Karpas-422 (cell line): ENCODE results near the gene MFAP5. TPM values are rescaled to one million over a fixed set of nuclear protein-coding genes. Genes with fewer than 3 reads are reported as not detected.
A peak's percentile ranks its signal among the peaks of the same experiment; 100 is the strongest.

Experiments
- DNase-seq: peaks from one replicate; pipeline ENCODE4 v3.0.0-alpha.2; 2015
- H2AFZ ChIP-seq: fragments of 200-600 bp; sonication (generic); 2 replicates; pipeline ENCODE4 v1.6.1; 2014; ENCODE audit warnings: antibody characterized with exemption, low read length, mixed read lengths
- H3K27ac ChIP-seq: fragments of 200-600 bp; sonication (generic); 2 replicates; pipeline ENCODE4 v1.5.1; 2014; ENCODE audit warnings: mild to moderate bottlenecking, low read length, moderate library complexity
- H3K27me3 ChIP-seq: fragments of 200-600 bp; sonication (generic); 2 replicates; pipeline ENCODE4 v1.6.1; 2014; ENCODE audit warnings: low read length, mixed read lengths
- H3K36me3 ChIP-seq: fragments of 200-600 bp; sonication (generic); 2 replicates; pipeline ENCODE4 v1.6.1; 2014; ENCODE audit warnings: low read length, mixed read lengths; ENCODE audit not compliant: insufficient read depth
- H3K4me1 ChIP-seq: fragments of 200-600 bp; sonication (generic); 2 replicates; pipeline ENCODE4 v1.6.1; 2014; ENCODE audit warnings: mild to moderate bottlenecking, low read length, mixed read lengths
- H3K4me2 ChIP-seq: fragments of 200-600 bp; sonication (generic); 2 replicates; pipeline ENCODE4 v1.6.1; 2014; ENCODE audit warnings: low read length, low read depth, mild to moderate bottlenecking; ENCODE audit not compliant: poor library complexity, severe bottlenecking
- H3K4me3 ChIP-seq: fragments of 200-600 bp; sonication (generic); 2 replicates; pipeline ENCODE4 v1.5.1; 2014; ENCODE audit warnings: mild to moderate bottlenecking, antibody characterized with exemption, low read length, mixed read lengths
- H3K79me2 ChIP-seq: fragments of 200-600 bp; sonication (generic); 2 replicates; pipeline ENCODE4 v1.6.1; 2014; ENCODE audit warnings: mild to moderate bottlenecking, low read length, mixed read lengths
- H3K9ac ChIP-seq: fragments of 200-600 bp; sonication (generic); 2 replicates; pipeline ENCODE4 v1.6.0; 2014; ENCODE audit warnings: low read length
- H3K9me2 ChIP-seq: fragments of 200-600 bp; sonication (generic), shearing (Covaris generic); replicated peaks from 2 replicates; pipeline ENCODE4 v1.6.0; 2014; ENCODE audit warnings: mild to moderate bottlenecking, low read length, moderate library complexity; ENCODE audit not compliant: insufficient read depth
- H3K9me3 ChIP-seq: fragments of 300-700, 200-600 bp; sonication (generic); 2 replicates; pipeline ENCODE4 v1.6.1; 2014; ENCODE audit warnings: low read length, mixed read lengths
- H4K20me1 ChIP-seq: fragments of 200-600 bp; sonication (generic); 2 replicates; pipeline ENCODE4 v1.6.1; 2014; ENCODE audit warnings: mild to moderate bottlenecking, antibody characterized with exemption, low read length, low read depth; ENCODE audit not compliant: insufficient read depth
- total RNA-seq: library from RNA; depleted of rRNA; stranded (reverse); fragments of >200 nt; shearing (Covaris generic); gene quantifications from 2 replicates; pipeline ENCODE4 v1.2.3, GENCODE V29; 2014; ENCODE audit warnings: low replicate concordance

The MFAP5 gene
- total RNA-seq, 1 experiment from 2014 or later, result not detected

DNA sequence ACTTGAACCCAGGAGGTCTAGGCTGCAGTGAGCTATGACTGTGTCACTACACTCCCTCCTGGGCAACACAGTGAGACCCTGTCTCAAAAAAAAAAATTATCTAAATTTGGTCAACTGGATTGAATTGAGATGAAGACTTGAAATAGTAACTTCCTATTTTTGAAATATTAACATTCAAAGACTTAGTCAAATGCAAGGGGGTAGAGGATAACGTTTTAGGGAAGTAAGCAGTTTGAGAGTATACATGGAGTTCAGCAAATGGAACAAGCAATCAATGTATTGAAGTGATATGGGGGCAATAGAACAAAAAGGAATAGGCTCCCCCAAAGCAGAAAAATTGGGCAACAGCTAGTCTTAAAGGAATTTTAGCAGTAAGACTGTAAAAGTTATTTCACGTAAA is 4.6 kb upstream of the MFAP5 start:
- DNase-seq, result peak; percentile 70
- Histone ChIP-seq H3K9me3 (no peaks in the 10 kb centered on the region), H3K9ac (no peak overlapping the region), H3K4me2 (peak overlapping the region; percentile 39), H3K4me1 (peaks cover 15% of the 10 kb centered on the region), H3K27ac (no peak overlapping the region), H3K27me3 (no peaks in the 10 kb centered on the region), H3K36me3 (no peaks in the 10 kb centered on the region), H2AFZ (no peak overlapping the region), H4K20me1 (no peaks in the 10 kb centered on the region), H3K79me2 (no peaks in the 10 kb centered on the region), H3K9me2 (no peaks in the 10 kb centered on the region), H3K4me3 (no peak overlapping the region)

DNA sequence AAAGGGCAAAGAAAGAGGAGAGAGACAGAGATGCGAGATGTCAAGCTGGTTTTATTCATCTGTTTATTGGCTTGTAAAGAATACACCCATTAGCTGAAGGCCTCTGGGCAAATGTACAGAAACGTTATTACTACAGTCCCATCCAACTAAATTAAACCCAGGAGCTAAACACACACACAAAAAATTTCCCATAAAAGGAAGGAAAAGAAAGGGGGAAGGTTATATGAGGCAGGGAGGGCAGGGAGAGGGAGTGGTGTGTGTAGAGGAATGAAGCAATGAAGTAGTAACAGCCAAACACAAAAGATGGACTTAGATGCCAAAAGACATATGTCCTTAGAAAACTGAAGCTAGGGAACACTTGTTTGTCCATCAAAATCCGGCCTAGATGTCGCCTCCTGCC is 3.1 kb upstream of the MFAP5 start:
- no peak overlapping the region for H3K4me3 ChIP-seq
- H2AFZ ChIP-seq, result no peak overlapping the region
- DNase-seq, result no peak
- H3K79me2 ChIP-seq, result no peaks in the 10 kb centered on the region
- H3K27ac ChIP-seq, result no peak overlapping the region
- H3K36me3 ChIP-seq, result no peaks in the 10 kb centered on the region
- H3K4me1 ChIP-seq, result peaks cover 15% of the 10 kb centered on the region
- H3K4me2 ChIP-seq, result no peak overlapping the region
- no peaks in the 10 kb centered on the region for H3K27me3 ChIP-seq
- no peak overlapping the region for H3K9ac ChIP-seq
- no peaks in the 10 kb centered on the region for H3K9me2 ChIP-seq
- no peaks in the 10 kb centered on the region for H4K20me1 ChIP-seq
- H3K9me3 ChIP-seq, result no peaks in the 10 kb centered on the region

DNA sequence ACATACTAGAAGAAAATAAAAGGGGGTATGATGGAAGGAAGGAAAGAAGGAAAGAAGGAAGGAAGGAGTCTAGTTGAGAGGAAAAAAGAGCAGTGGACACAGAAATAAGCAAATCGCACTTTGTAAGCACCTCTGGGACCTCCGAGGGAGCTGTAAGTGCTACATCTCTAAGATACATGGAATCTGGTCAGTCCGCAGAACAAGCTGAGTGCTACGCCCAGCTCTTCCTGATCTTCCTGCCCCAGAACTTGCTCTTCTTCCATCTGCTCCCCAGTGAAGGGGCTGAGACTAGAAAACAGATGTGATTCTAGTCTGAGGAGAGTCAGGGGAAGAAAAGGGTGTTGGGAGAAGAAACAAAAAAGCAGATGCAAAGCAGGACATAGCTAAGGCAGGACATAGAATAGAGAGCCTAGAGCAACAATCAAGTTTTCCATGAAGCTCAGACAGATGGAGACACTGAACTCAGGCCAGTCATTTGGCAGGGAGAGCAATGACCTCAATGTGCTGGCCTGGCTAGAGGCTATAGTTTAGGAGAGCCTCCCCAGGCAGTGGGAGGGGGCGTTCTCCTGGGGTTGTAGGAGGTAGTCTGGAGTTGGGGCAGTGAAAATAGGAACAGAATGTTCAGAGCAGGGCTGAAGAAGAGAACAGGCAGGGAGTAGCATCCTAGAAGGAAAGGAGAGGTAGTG is 1.7 kb upstream of the MFAP5 start:
- H3K9ac ChIP-seq, result no peak overlapping the region
- no peaks in the 10 kb centered on the region for H3K79me2 ChIP-seq
- H3K4me2 ChIP-seq, result no peak overlapping the region
- no peaks in the 10 kb centered on the region for H3K9me2 ChIP-seq
- no peak for DNase-seq
- H3K27me3 ChIP-seq, result no peaks in the 10 kb centered on the region
- no peak overlapping the region for H3K27ac ChIP-seq
- no peaks in the 10 kb centered on the region for H3K36me3 ChIP-seq
- no peaks in the 10 kb centered on the region for H4K20me1 ChIP-seq
- no peaks in the 10 kb centered on the region for H3K9me3 ChIP-seq
- H2AFZ ChIP-seq, result no peak overlapping the region
- peaks cover 15% of the 10 kb centered on the region for H3K4me1 ChIP-seq
- no peak overlapping the region for H3K4me3 ChIP-seq

DNA sequence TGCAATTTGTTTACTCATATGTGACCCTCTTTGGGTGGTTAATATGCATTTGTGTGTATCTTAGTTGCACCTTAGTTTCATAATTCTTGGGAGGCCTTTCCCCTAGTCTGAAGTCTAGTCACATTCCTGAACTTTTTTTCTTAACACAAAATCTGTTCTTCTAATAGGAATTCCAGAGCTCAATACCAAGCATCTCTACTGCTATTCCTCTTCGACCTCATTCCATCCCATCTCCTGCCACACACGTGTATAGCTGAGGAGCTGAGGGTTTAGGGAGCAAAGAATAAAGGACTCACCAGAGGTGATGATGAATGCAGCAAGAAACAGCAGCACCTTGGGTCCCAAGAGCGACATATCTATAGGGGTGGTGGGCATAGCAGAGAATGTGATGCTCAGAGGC is 875 bp downstream of the MFAP5 start:
- Histone ChIP-seq H3K9me3 (no peaks in the 10 kb centered on the region), H3K27ac (no peak overlapping the region), H2AFZ (no peak overlapping the region), H3K9me2 (no peaks in the 10 kb centered on the region), H3K36me3 (no peaks in the 10 kb centered on the region), H3K9ac (no peak overlapping the region), H4K20me1 (no peaks in the 10 kb centered on the region), H3K4me1 (no peaks in the 10 kb centered on the region), H3K4me2 (no peak overlapping the region), H3K27me3 (no peaks in the 10 kb centered on the region), H3K4me3 (no peak overlapping the region), H3K79me2 (no peaks in the 10 kb centered on the region)
- DNase-seq, result no peak

DNA sequence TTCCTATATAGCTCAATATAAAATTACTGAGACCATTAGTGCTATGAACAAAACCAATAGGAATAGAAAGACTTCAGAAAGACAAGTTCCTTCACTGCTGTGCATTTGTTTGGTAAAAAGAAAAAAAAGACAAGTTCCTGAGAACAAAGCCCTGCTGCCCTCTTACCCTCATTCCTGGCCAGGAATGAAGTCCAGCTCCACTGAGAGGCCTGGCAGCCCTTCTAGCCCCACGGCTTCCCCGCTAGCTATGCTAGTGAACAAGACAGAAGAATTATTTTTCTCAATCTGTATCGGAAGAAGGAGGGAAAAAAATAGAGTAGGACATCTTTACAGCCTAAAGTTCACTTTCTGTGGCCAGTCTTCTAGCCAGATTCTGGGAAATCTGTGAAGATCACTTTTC is 1.6 kb downstream of the MFAP5 start:
- no peaks in the 10 kb centered on the region for H3K36me3 ChIP-seq
- no peaks in the 10 kb centered on the region for H4K20me1 ChIP-seq
- DNase-seq, result no peak
- no peaks in the 10 kb centered on the region for H3K4me1 ChIP-seq
- no peaks in the 10 kb centered on the region for H3K9me2 ChIP-seq
- H3K4me3 ChIP-seq, result no peak overlapping the region
- no peaks in the 10 kb centered on the region for H3K9me3 ChIP-seq
- H3K27ac ChIP-seq, result no peak overlapping the region
- no peaks in the 10 kb centered on the region for H3K27me3 ChIP-seq
- H3K9ac ChIP-seq, result no peak overlapping the region
- 0 out of 2 replicates have a peak overlapping the region, but pooled peaks have one; percentile 36 for H2AFZ ChIP-seq
- no peak overlapping the region for H3K4me2 ChIP-seq
- no peaks in the 10 kb centered on the region for H3K79me2 ChIP-seq

DNA sequence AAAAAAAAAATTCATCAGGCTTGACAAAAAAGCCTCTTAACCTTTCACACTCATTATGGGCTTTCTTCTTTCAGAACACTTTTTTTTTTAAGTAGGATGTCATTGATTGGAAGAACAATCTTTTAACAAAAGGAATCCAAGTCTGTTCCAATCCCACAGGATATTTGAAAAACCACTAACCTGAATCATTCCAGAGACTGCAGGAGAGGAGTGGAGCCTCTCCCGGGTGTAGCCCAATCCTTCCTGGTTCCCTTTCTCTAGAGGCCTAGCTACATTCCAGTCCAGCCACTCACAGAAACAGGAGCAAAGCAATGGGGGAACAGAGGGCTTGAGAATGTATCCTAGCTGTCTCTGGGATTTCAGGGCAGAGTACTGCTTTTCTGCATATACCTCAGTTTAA is 4.3 kb downstream of the MFAP5 start:
- H3K27ac ChIP-seq, result no peak overlapping the region
- H3K9me3 ChIP-seq, result no peaks in the 10 kb centered on the region
- no peaks in the 10 kb centered on the region for H4K20me1 ChIP-seq
- no peak overlapping the region for H3K4me2 ChIP-seq
- no peaks in the 10 kb centered on the region for H3K9me2 ChIP-seq
- DNase-seq, result no peak
- no peak overlapping the region for H3K9ac ChIP-seq
- no peaks in the 10 kb centered on the region for H3K79me2 ChIP-seq
- no peaks in the 10 kb centered on the region for H3K4me1 ChIP-seq
- no peaks in the 10 kb centered on the region for H3K36me3 ChIP-seq
- no peak overlapping the region for H3K4me3 ChIP-seq
- H2AFZ ChIP-seq, result no peak overlapping the region
- no peaks in the 10 kb centered on the region for H3K27me3 ChIP-seq

DNA sequence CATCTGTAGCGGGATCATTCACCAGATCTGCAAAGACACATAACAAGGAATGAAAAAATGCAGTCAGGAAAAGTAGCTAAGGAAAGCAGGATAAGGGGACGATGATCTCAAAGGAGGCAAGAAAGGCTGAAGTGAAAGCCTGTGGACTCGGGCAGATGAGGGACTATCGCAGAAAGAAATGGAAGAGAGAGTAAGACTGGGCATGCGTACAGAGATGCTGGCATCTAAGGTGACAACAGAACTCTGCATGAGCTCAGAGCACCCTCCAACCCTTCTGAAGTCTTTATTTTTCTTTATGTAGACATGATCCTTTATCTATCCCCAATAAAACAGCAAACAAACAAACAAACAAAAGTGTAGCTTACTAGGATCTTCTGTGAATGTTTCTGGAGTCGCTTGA is 7.2 kb downstream of the MFAP5 start:
- DNase-seq, result no peak
- Histone ChIP-seq H3K79me2 (no peaks in the 10 kb centered on the region), H3K27me3 (no peaks in the 10 kb centered on the region), H3K36me3 (no peaks in the 10 kb centered on the region), H4K20me1 (no peaks in the 10 kb centered on the region), H3K9me3 (no peaks in the 10 kb centered on the region), H3K4me2 (no peak overlapping the region), H3K4me1 (no peaks in the 10 kb centered on the region), H3K9ac (no peak overlapping the region), H3K27ac (no peak overlapping the region), H3K9me2 (no peaks in the 10 kb centered on the region), H3K4me3 (no peak overlapping the region), H2AFZ (no peak overlapping the region)

DNA sequence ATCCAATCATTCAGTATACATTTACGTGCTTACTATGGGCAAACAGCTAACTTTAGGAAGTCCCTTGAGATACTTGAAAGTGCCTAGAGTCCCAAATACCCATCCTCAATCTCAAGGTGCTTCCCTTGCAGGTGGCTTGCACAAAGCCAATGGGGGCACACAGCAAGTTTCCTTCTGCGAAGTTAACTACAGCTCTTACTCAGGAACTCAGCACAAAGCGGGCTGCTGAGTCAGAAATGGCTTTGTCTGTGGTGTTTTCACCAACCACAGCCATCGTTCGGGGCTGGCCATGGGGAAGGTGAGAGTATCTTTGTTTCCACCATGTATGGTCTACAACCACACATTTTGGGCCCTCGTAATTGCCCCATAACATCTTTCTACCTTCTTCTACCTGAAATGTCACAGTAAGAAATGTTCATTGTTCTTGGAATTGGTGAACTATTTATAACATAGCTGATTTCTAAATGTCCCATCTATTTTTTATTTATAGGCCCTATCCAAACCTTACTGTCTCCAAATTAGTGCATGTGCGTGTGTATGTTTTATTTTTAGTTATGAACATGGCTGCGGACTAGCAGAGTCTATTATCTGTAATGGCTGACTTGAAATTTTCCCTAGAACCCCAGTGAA is 13.9 kb downstream of the MFAP5 start:
- no peak overlapping the region for H2AFZ ChIP-seq
- H3K4me1 ChIP-seq, result no peaks in the 10 kb centered on the region

More for the DNA sequence above, 13.9 kb downstream of the MFAP5 start:
- no peaks in the 10 kb centered on the region for H4K20me1 ChIP-seq
- no peak overlapping the region for H3K4me3 ChIP-seq
- no peaks in the 10 kb centered on the region for H3K9me2 ChIP-seq
- no peaks in the 10 kb centered on the region for H3K36me3 ChIP-seq
- H3K4me2 ChIP-seq, result no peak overlapping the region
- no peaks in the 10 kb centered on the region for H3K27me3 ChIP-seq
- no peaks in the 10 kb centered on the region for H3K9me3 ChIP-seq
- no peak overlapping the region for H3K27ac ChIP-seq
- no peaks in the 10 kb centered on the region for H3K79me2 ChIP-seq
- H3K9ac ChIP-seq, result no peak overlapping the region
- no peak for DNase-seq
